RWPE2 (cell line): ENCODE results near the gene GABRB2.

ENCODE experiments used
- ATAC-seq: fragments of 200-7000 bp; cut with Tn5 transposase; 3 replicates; pipeline ENCODE4 v1.9.1; 2021; ENCODE audit warnings: low read depth
- DNase-seq: peaks from one replicate; pipeline ENCODE4 v3.0.0-alpha.2; 2020; ENCODE audit warnings: low spot score
- H3K27ac ChIP-seq: fragments of 450-650 bp; 2 replicates; pipeline ENCODE4 v1.5.1; 2017; ENCODE audit warnings: mild to moderate bottlenecking; ENCODE audit not compliant: poor library complexity, severe bottlenecking
- H3K27me3 ChIP-seq: fragments of 250-450 bp; sonication (Bioruptor Pico); 2 replicates; pipeline ENCODE4 v1.5.1; 2021; ENCODE audit warnings: mild to moderate bottlenecking, moderate library complexity; ENCODE audit not compliant: insufficient read depth, poor library complexity, severe bottlenecking
- H3K36me3 ChIP-seq: fragments of 250-450 bp; sonication (Bioruptor Pico); 2 replicates; pipeline ENCODE4 v1.5.1; 2020; ENCODE audit warnings: low read depth, mild to moderate bottlenecking, moderate library complexity
- H3K4me1 ChIP-seq: fragments of 250-450 bp; sonication (Bioruptor Pico); 2 replicates; pipeline ENCODE4 v1.5.1; 2021; ENCODE audit warnings: mild to moderate bottlenecking, moderate library complexity; ENCODE audit not compliant: insufficient read depth, poor library complexity, severe bottlenecking
- H3K4me3 ChIP-seq: fragments of 250-450 bp; sonication (Bioruptor Pico); 2 replicates; pipeline ENCODE4 v1.5.1; 2021; ENCODE audit warnings: mild to moderate bottlenecking, moderate library complexity; ENCODE audit not compliant: severe bottlenecking
- H3K9me3 ChIP-seq: fragments of 250-450 bp; sonication (Bioruptor Pico); 2 replicates; pipeline ENCODE4 v1.5.1; 2021; ENCODE audit warnings: mild to moderate bottlenecking, moderate library complexity; ENCODE audit not compliant: severe bottlenecking
- CTCF ChIP-seq: fragments of 450-650 bp; IDR thresholded peaks from one replicate; pipeline ENCODE4 v1.5.1; 2017; ENCODE audit warnings: mild to moderate bottlenecking, moderate library complexity; ENCODE audit not compliant: poor library complexity, severe bottlenecking

The GABRB2 gene

GRCh38 chr5:161358446-161358845 lies 188.1 kb downstream of the GABRB2 start:
- Histone ChIP-seq H3K36me3 (no peaks in the 10 kb centered on the region), H3K9me3 (no peaks in the 10 kb centered on the region)
- no peak for DNase-seq

GRCh38 chr5:161344234-161344633 lies 202.3 kb downstream of the GABRB2 start:
- no peaks in the 10 kb centered on the region for H3K27me3 ChIP-seq
- no peak for TF ChIP-seq CTCF
- no peaks in the 10 kb centered on the region for H3K9me3 ChIP-seq
- DNase-seq (no peak), ATAC-seq (no peak)
- no peaks in the 10 kb centered on the region for H3K4me1 ChIP-seq
- no peak overlapping the region for H3K27ac ChIP-seq
- no peaks in the 10 kb centered on the region for H3K36me3 ChIP-seq
- no peak overlapping the region for H3K4me3 ChIP-seq

More at GRCh38 chr5:161358446-161358845, 188.1 kb downstream of the GABRB2 start:
- no peak for ATAC-seq
- TF ChIP-seq CTCF: no peak
- Histone ChIP-seq H3K4me1 (no peaks in the 10 kb centered on the region), H3K4me3 (no peak overlapping the region), H3K27ac (no peak overlapping the region), H3K27me3 (no peaks in the 10 kb centered on the region)

GRCh38 chr5:161342886-161343285 lies 203.6 kb downstream of the GABRB2 start:
- H3K36me3 ChIP-seq: no peaks in the 10 kb centered on the region
- no peak overlapping the region for H3K27ac ChIP-seq
- H3K4me3 ChIP-seq: no peak overlapping the region
- no peaks in the 10 kb centered on the region for H3K9me3 ChIP-seq
- TF ChIP-seq CTCF: no peak
- no peak for DNase-seq
- no peaks in the 10 kb centered on the region for H3K4me1 ChIP-seq
- no peak for ATAC-seq
- H3K27me3 ChIP-seq: no peaks in the 10 kb centered on the region

DNA sequence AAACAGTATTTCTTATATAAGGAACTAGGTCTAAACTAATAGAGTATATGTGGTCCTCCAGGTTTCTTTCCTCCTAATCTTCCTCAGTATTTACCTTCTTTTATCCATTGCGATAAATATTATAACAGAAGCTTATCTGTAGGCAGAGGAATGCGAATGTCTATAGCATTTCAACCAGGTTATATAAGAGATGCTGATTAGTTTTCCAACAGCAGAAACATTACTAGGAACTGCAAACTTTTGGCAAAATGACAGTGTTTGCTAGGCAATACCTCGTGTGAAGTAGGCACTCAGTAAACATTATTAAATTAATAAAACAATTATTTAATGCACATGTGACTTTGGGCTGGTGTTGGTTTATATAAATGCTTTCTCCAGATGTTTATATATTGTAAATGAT lies 206.5 kb downstream of the GABRB2 start:
- H3K36me3 ChIP-seq: no peaks in the 10 kb centered on the region
- no peak for ATAC-seq
- no peaks in the 10 kb centered on the region for H3K9me3 ChIP-seq
- H3K27me3 ChIP-seq: no peaks in the 10 kb centered on the region
- H3K4me3 ChIP-seq: no peak overlapping the region
- no peak for TF ChIP-seq CTCF
- H3K4me1 ChIP-seq: no peaks in the 10 kb centered on the region
- DNase-seq: no peak
- no peak overlapping the region for H3K27ac ChIP-seq

- H3K4me3 ChIP-seq: no peak overlapping the region
- ATAC-seq (no peak), DNase-seq (no peak)
Measured at GRCh38 chr5:161333194-161333880, 213.2 kb downstream of the GABRB2 start.

More at GRCh38 chr5:161333194-161333880, 213.2 kb downstream of the GABRB2 start:
- no peaks in the 10 kb centered on the region for H3K4me1 ChIP-seq
- no peak overlapping the region for H3K27ac ChIP-seq
- peaks cover 2% of the 10 kb centered on the region for H3K27me3 ChIP-seq
- TF ChIP-seq CTCF: no peak
- H3K36me3 ChIP-seq: no peaks in the 10 kb centered on the region
- no peaks in the 10 kb centered on the region for H3K9me3 ChIP-seq
